Amniotic epithelial cell (primary cell): ENCODE results near the gene STAT6.
"Not testable (repeated sequence)": the region's sequence is repeated elsewhere in the genome, so short reads cannot be mapped to it uniquely, and the experiment has no call there.

Source experiments
- DNase-seq: peaks from one replicate; pipeline ENCODE4 v3.0.0-alpha.2; 2010; ENCODE audit warnings: low read depth

STAT6 gene

GRCh38 chr12:57087010-57087690 lies 24.0 kb downstream of the STAT6 start:
- peak; percentile 88 for DNase-seq

- peak; percentile 80 for DNase-seq
These were observed 24.6 kb downstream of the STAT6 start for GRCh38 chr12:57086493-57087009.

- DNase-seq = peak; percentile 52
These were observed 25.1 kb downstream of the STAT6 start for GRCh38 chr12:57085999-57086492.

GRCh38 chr12:57080855-57081254 lies 30.3 kb downstream of the STAT6 start:
- DNase-seq = peak; percentile 91

GRCh38 chr12:57079821-57080220 lies 31.3 kb downstream of the STAT6 start:
- DNase-seq = no peak

GRCh38 chr12:57078519-57079404 lies 32.4 kb downstream of the STAT6 start, which contains the start of gene NEMP1:
Gene NEMP1 (minus strand): TSS chr12:57078791. CDS start chr12:57078745, 46 bp downstream.
- DNase-seq = peak; percentile 100

GRCh38 chr12:57073566-57074450 lies 37.4 kb downstream of the STAT6 start:
- not testable (repeated sequence) for DNase-seq

- DNase-seq = peak; percentile 58
These were observed 38.5 kb downstream of the STAT6 start for GRCh38 chr12:57072661-57073060.

GRCh38 chr12:57069523-57069922 lies 41.6 kb downstream of the STAT6 start:
- DNase-seq = peak; percentile 96

GRCh38 chr12:57066245-57066644 lies 44.9 kb downstream of the STAT6 start:
- no peak for DNase-seq

- no peak for DNase-seq
These were observed 47.0 kb downstream of the STAT6 start for GRCh38 chr12:57063991-57064685.

GRCh38 chr12:57058454-57058853 lies 52.7 kb downstream of the STAT6 start:
- no peak for DNase-seq

GRCh38 chr12:57057067-57057751 lies 54.0 kb downstream of the STAT6 start:
- DNase-seq = no peak

GRCh38 chr12:57055824-57056223 lies 55.3 kb downstream of the STAT6 start:
- DNase-seq = no peak

GRCh38 chr12:57053901-57054300 lies 57.3 kb downstream of the STAT6 start:
- DNase-seq = not testable (repeated sequence)

GRCh38 chr12:57053146-57053545 lies 58.0 kb downstream of the STAT6 start:
- DNase-seq = not testable (repeated sequence)

- no peak for DNase-seq
These were observed 60.2 kb downstream of the STAT6 start for GRCh38 chr12:57051011-57051410.

GRCh38 chr12:57049890-57050289 lies 61.3 kb downstream of the STAT6 start, which contains the start of gene MYO1A:
Gene MYO1A (minus strand): TSS chr12:57050129. CDS start chr12:57048323, 1,806 bp downstream.
- peak; percentile 19 for DNase-seq

- no peak for DNase-seq
These were observed 62.1 kb downstream of the STAT6 start for GRCh38 chr12:57049119-57049446.

GRCh38 chr12:57048423-57049118 lies 62.6 kb downstream of the STAT6 start:
- no peak for DNase-seq
